DOHH2 (cell line): Measurements from ENCODE around the gene ENOX1.

Experiments used
- H3F3A ChIP-seq: fragments of 200-600 bp; sonication (generic), shearing (Covaris generic); 2 replicates; pipeline ENCODE4 v1.6.0; 2016; ENCODE audit warnings: antibody characterized with exemption, mild to moderate bottlenecking; ENCODE audit not compliant: control insufficient read depth, insufficient read depth
- H3K27ac ChIP-seq: fragments of 200-600 bp; sonication (generic); 2 replicates; pipeline ENCODE4 v1.5.1; 2014; ENCODE audit warnings: low read depth, mild to moderate bottlenecking, low read length, moderate library complexity
- H3K27me3 ChIP-seq: fragments of 200-600 bp; sonication (generic); 2 replicates; pipeline ENCODE4 v1.6.1; 2014; ENCODE audit warnings: mild to moderate bottlenecking, low read length, mixed read lengths; ENCODE audit not compliant: control insufficient read depth
- H3K36me3 ChIP-seq: fragments of 200-600 bp; sonication (generic); 2 replicates; pipeline ENCODE4 v1.6.1; 2014; ENCODE audit warnings: mild to moderate bottlenecking, low read length, moderate library complexity, mixed read lengths; ENCODE audit not compliant: control insufficient read depth
- H3K4me1 ChIP-seq: fragments of 200-600 bp; sonication (generic); 2 replicates; pipeline ENCODE4 v1.6.1; 2014; ENCODE audit warnings: mild to moderate bottlenecking, low read length, mixed read lengths; ENCODE audit not compliant: control insufficient read depth
- H3K4me2 ChIP-seq: fragments of 200-600 bp; sonication (generic); 2 replicates; pipeline ENCODE4 v1.6.0; 2014; ENCODE audit warnings: mild to moderate bottlenecking, low read length, moderate library complexity
- H3K4me3 ChIP-seq: fragments of 200-600 bp; sonication (generic); 2 replicates; pipeline ENCODE4 v1.5.1; 2014; ENCODE audit warnings: mild to moderate bottlenecking, low read length, mixed read lengths
- H3K79me2 ChIP-seq: fragments of 200-600 bp; sonication (generic); 2 replicates; pipeline ENCODE4 v1.6.1; 2014; ENCODE audit warnings: mild to moderate bottlenecking, low read length, mixed read lengths; ENCODE audit not compliant: control insufficient read depth
- H3K9me2 ChIP-seq: fragments of 200-600 bp; sonication (generic); replicated peaks from 2 replicates; pipeline ENCODE4 v1.6.1; 2014; ENCODE audit warnings: mild to moderate bottlenecking, low read length, mixed read lengths; ENCODE audit not compliant: control insufficient read depth
- H3K9me3 ChIP-seq: fragments of 200-600 bp; sonication (generic); 2 replicates; pipeline ENCODE4 v1.6.1; 2014; ENCODE audit warnings: antibody characterized with exemption, low read length, mixed read lengths; ENCODE audit not compliant: control insufficient read depth, insufficient read depth
- H4K20me1 ChIP-seq: fragments of 200-600 bp; sonication (generic); 2 replicates; pipeline ENCODE4 v1.6.0; 2014; ENCODE audit warnings: low read depth, mild to moderate bottlenecking, antibody characterized with exemption, low read length, moderate library complexity; ENCODE audit not compliant: control insufficient read depth, insufficient read depth
- CTCF ChIP-seq: fragments of 200-600 bp; sonication (generic); IDR thresholded peaks from one replicate; pipeline ENCODE4 v1.5.1; 2014; ENCODE audit warnings: antibody characterized with exemption, mild to moderate bottlenecking, low read depth, low read length; ENCODE audit not compliant: poor library complexity, severe bottlenecking
- EZH2phosphoT487 ChIP-seq: fragments of 200-600 bp; sonication (generic); IDR thresholded peaks from 2 replicates; pipeline ENCODE4 v1.6.1; 2017; ENCODE audit warnings: borderline replicate concordance, mild to moderate bottlenecking, antibody characterized with exemption, low read length, moderate library complexity, mixed read lengths

ENOX1 gene

DNA sequence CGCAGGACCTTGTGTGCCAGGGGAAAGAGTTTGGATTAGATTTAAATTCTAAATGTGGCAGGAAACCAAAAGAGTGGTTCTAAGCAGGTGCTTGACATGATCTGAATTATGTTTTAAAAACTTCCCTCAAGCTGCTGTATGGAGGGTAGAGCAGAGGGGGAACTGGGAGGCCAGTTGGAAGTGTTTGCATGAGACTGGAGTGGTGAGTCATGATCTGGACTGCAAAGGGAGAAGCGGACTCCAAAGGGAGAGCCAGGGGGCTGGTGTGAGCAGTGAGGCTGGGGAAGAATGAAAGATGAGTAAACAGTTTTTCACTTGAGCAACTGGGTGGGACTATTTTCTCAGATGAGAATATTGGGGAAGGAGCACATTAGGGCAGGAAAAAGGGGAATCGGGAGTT is 557.3 kb downstream of the ENOX1 start:
- H3K79me2 ChIP-seq, result no peaks in the 10 kb centered on the region
- H4K20me1 ChIP-seq, result no peaks in the 10 kb centered on the region
- H3K36me3 ChIP-seq, result no peaks in the 10 kb centered on the region
- no peaks in the 10 kb centered on the region for H3K9me3 ChIP-seq
- H3F3A ChIP-seq, result no peaks in the 10 kb centered on the region
- no peaks in the 10 kb centered on the region for H3K4me1 ChIP-seq
- H3K27ac ChIP-seq, result no peak overlapping the region
- TF ChIP-seq EZH2phosphoT487 (no peak), CTCF (no peak)
- no peak overlapping the region for H3K4me2 ChIP-seq
- no peaks in the 10 kb centered on the region for H3K9me2 ChIP-seq
- H3K4me3 ChIP-seq, result no peak overlapping the region
- no peaks in the 10 kb centered on the region for H3K27me3 ChIP-seq

DNA sequence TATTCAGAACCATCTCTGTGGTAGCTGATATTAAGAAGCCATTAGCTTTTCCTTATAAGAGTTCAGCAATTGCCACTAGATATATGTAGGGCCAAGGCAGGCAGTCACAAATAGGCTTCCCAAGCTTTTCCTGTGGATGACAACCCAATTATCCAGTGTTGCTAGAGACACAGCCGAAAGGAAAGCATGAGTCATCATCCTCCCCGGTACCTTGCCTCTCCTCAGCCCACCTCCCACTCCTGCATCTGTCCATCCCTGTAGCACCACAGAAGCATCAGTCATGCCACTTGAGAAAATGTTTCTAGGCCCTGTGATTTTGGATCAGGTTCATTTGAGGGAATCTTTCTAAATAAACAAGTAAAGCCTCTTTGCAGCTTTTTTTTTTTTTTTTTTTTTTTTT is 559.1 kb downstream of the ENOX1 start:
- TF ChIP-seq EZH2phosphoT487 (no peak), CTCF (no peak)
- H3K4me2 ChIP-seq, result no peak overlapping the region
- H3K27ac ChIP-seq, result no peak overlapping the region
- H3K36me3 ChIP-seq, result no peaks in the 10 kb centered on the region
- no peaks in the 10 kb centered on the region for H4K20me1 ChIP-seq
- H3F3A ChIP-seq, result no peaks in the 10 kb centered on the region
- no peaks in the 10 kb centered on the region for H3K9me2 ChIP-seq
- H3K4me1 ChIP-seq, result no peaks in the 10 kb centered on the region
- H3K27me3 ChIP-seq, result no peaks in the 10 kb centered on the region
- H3K9me3 ChIP-seq, result no peaks in the 10 kb centered on the region
- H3K79me2 ChIP-seq, result no peaks in the 10 kb centered on the region
- no peak overlapping the region for H3K4me3 ChIP-seq

DNA sequence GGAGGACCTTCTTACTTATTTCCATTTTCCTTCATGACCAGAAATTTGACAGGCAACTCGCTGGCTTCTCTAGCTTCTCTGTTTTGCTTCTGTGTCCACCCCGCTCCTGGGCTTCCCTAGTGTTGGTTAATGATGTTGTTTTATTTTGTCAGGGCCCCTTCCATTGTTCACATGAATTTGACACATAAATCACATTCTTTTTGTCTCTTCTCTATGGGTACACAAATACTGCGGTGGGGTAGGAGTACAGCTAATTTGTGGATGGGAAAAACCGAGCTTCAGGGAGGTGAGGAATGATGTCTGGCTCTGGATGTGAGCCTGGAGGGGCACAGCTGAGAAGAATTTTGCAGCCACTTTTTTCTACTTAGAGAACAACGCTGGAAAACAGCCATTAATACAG is 563.6 kb downstream of the ENOX1 start:
- TF ChIP-seq EZH2phosphoT487 (no peak), CTCF (no peak)
- Histone ChIP-seq H3K36me3 (no peaks in the 10 kb centered on the region), H4K20me1 (no peaks in the 10 kb centered on the region), H3K9me3 (no peaks in the 10 kb centered on the region), H3K4me3 (no peak overlapping the region), H3K79me2 (no peaks in the 10 kb centered on the region), H3K4me2 (no peak overlapping the region), H3F3A (no peaks in the 10 kb centered on the region), H3K4me1 (no peaks in the 10 kb centered on the region), H3K27ac (no peak overlapping the region), H3K27me3 (no peaks in the 10 kb centered on the region), H3K9me2 (no peaks in the 10 kb centered on the region)

DNA sequence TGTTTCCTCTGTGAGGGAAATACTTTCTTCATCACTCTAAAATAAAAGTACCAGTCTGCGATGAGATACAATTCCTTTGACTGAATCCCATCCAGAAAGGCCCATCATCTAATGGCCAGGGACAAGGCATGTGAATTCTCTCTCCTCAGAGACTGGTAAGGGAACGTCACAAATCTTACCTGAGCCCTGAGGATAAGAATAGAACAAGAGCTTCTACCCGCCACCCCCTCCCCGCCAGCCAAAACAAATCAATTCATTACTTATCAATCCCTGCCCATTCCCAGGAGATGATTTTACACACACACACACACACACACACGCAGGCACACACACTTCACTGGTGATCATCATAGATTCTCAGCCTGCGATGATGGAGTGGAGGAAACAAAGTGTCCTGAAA is 564.7 kb downstream of the ENOX1 start:
- Histone ChIP-seq H3K4me2 (no peak overlapping the region), H3K27ac (no peak overlapping the region), H3K4me3 (no peak overlapping the region), H3K9me3 (no peaks in the 10 kb centered on the region), H4K20me1 (no peaks in the 10 kb centered on the region), H3K79me2 (no peaks in the 10 kb centered on the region), H3K9me2 (no peaks in the 10 kb centered on the region), H3K36me3 (no peaks in the 10 kb centered on the region), H3K4me1 (no peaks in the 10 kb centered on the region), H3F3A (no peaks in the 10 kb centered on the region), H3K27me3 (no peaks in the 10 kb centered on the region)
- no peak for TF ChIP-seq EZH2phosphoT487
- TF ChIP-seq CTCF, result no peak
